Activated naive CD4-positive, alpha-beta T cell treated with anti-CD3 and anti-CD28 coated beads, Interleukin-2, amount 50 U/mL, for 16 hours (primary cell): ENCODE data around the gene HACD2.
A peak's percentile ranks its signal among the peaks of the same experiment; 100 is the strongest.
"Not testable (repeated sequence)": the region's sequence is repeated elsewhere in the genome, so short reads cannot be mapped to it uniquely, and the experiment has no call there.

ENCODE experiments used
- DNase-seq: peaks from one replicate; pipeline ENCODE4 v3.0.0-alpha.2; 2020

The HACD2 gene

GRCh38 chr3:123521179-123521969, 63.5 kb downstream of the HACD2 start:
- no peak for DNase-seq

DNA sequence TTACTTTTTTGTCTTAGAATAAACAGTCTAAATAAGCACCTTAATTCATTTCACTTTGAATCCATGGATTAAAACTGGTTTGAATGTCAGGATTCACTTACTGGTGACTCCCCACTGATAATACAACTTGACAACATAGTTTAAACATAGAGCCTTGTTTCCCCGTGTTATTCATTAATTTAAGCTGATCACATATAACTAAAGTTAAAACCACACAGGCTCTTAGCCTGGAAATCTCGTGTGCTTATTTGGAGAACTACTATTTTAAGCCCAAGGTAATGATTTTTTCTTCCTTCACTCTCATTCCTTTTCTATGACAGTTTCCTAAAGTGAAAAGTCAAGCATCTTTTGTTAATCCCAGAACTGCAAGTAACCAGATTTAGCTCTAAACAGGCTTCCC, 64.2 kb downstream of the HACD2 start:
- DNase-seq: no peak

- DNase-seq: no peak
These were observed 65.9 kb downstream of the HACD2 start for GRCh38 chr3:123518892-123519485.

DNA sequence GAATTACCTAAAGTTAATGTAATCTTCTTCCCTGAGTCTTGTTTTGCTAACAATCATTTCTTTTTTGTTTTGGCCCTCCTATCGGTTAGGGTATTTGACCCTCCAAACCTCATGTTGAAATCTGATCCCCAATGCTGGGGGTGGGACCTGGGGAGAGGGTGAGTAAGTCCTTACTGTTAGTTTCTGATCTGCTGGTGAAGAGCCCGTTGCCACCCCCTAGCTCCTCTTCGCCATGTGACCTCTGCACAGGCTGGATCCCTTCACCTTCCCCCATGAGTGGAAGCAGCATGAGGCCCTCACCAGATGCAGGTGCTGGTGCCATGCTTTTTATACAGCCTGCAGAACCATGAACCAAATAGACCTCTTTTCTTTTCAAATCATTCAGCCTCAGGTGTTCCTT, 73.1 kb downstream of the HACD2 start:
- no peak for DNase-seq

- DNase-seq: no peak
These were observed 73.8 kb downstream of the HACD2 start for GRCh38 chr3:123511084-123511483.

GRCh38 chr3:123508178-123508577, 76.7 kb downstream of the HACD2 start:
- no peak for DNase-seq

- no peak for DNase-seq
These were observed 79.0 kb downstream of the HACD2 start for GRCh38 chr3:123505820-123506219.

GRCh38 chr3:123503203-123503602, 81.7 kb downstream of the HACD2 start:
- no peak for DNase-seq

- DNase-seq: no peak
These were observed 85.5 kb downstream of the HACD2 start for GRCh38 chr3:123499322-123499721.

GRCh38 chr3:123498761-123499160, 86.1 kb downstream of the HACD2 start:
- no peak for DNase-seq

DNA sequence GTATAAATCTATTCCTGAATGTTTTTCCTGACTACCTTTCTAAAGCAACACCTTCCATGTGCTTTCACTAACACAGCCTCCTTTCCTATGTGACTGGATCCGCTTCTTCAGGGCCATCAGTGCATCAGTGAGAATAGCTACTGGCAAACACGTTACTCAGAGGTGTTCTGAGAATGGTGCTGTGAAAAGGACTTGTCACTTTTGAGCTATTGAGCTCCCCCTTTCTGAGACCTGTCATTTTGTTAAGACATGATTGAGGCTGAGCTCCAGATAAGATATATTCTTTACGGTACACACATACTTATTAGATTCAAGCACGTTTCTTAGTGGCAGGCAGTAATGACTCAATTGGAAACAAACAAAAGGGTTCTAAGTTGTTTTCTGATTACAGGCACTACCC, 90.9 kb downstream of the HACD2 start:
- no peak for DNase-seq

GRCh38 chr3:123491966-123492587, 92.8 kb downstream of the HACD2 start:
- DNase-seq: no peak

- DNase-seq: peak; percentile 28
These were observed 95.4 kb downstream of the HACD2 start for GRCh38 chr3:123489400-123490004.

DNA sequence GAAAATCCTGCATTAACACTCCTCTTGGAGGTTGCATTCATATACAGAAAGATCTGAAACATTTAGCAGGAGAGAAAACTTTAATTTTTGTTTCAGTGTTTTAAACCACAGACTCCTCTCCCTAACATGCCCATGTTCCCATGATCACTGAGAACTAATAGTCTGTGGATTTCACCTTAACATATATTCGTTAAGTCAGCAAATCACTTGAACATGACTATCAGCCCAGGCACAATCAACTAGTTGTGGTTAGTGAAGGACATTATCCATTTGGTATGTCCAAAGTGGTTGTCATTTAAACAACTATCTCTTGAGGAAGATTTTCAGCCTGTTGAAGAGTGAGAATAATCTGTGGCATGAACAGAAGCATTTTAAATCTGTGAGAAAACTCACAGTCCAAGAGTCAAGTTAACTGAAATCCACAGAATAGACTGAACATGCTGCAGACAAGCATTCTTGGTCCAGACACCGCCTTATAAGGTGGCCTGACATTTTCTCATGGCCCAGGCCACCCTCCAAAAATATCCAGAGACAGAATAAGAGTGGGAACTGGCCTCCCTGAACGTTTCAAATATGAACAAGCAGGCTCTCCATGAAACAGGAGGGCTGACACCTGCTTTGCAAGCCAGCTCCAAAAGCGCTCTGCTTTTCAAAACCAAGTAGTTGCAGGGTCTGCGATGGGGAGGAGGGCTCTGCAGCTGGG, 96.1 kb downstream of the HACD2 start:
- no peak for DNase-seq

DNA sequence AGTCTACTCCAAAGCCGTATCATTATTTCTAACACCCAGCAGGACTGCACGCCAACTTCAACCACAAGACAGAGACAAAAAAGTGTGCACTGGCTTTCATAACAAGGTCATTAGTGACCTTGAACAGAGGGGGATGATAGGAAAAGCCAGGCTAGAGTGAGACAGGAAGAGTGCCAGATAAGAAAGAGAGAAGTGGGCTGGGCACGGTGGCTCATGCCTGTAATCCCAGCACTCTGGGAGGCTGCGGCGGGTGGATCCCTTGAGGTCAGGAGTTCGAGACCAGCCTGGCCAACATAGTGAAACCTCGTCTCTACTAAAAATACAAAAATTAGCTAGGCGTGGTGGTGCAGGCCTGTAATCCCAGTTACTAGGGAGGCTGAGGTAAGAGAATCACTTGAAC, 97.8 kb downstream of the HACD2 start:
- not testable (repeated sequence) for DNase-seq

- no peak for DNase-seq
These were observed 98.4 kb downstream of the HACD2 start for GRCh38 chr3:123486460-123486859.

- DNase-seq: no peak
These were observed 99.3 kb downstream of the HACD2 start for GRCh38 chr3:123485551-123485950.

DNA sequence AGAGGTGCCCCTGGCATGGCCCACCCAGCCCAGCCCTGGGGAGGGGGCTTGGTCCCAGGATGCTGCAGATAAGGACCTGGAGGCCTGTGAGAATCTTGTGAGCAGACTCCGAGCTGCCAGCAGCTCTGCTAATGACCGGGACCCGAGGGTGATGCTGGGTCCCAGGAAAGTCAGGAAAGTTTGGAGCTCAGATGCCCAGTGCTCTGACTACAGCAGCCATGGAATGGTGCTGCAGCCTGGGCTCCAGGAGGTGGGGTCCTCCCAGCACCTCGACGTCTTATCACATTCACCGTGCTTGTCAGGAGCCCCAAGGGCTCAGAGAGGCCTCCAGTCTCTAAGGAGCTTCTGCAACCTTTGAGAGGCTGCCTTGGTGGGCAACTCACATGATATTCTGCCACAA, 101.7 kb downstream of the HACD2 start:
- DNase-seq: no peak

DNA sequence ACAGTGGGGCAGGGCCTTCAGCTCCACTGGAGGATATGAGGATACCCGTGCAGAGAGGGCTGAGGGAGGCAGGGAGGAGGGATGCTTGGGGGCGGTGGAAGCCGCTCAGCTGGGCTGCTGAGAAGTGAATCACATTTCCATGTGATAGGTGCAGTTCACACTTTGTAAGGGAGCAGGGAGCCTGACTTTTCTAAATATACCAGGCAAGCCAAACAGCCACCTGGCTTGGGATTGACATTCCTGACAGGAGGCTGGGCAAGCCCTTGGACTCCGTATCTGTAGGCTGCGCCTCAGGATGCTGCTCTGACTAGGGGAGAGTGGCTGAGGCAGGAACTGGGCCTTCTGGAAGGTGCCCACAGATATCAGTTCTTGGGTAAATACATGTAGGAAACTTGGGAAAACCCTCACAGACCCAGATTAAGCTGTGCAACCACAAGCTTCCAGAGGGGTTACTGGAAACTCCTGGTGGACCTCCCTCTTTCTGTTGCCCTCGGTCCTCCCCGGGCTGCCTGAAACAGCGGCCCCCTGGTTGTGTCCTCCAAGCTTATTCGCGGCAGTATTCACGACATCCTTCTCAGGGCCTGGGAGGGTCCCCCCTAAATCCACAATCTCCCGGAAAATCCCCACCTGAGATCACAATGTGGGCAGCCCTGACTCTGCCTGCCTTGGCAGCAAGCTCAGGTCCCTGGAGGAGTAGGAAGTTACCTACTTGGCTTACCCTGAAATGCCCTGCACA, 103.0 kb downstream of the HACD2 start:
- DNase-seq: no peak

DNA sequence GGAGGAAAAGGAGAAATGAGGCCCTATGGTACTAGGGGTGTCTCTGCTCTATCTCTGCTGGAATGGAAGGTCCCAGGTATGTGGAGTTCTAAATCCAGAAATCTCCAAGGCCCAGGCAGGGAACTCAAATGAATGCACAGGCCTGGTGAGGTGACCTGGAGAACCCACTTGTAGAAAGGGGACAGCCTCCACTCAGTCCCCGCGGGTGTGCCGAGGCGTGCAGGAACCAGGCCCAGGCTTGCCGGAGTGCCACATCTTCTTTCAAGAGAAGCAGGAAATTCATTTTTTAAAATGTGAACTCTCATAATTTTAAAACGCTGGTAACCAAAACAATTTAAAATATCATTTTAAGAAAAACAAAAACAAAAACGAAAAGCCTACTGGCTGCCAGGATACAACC, 103.8 kb downstream of the HACD2 start:
- no peak for DNase-seq

- DNase-seq: no peak
These were observed 104.4 kb downstream of the HACD2 start for GRCh38 chr3:123480428-123480827.

DNA sequence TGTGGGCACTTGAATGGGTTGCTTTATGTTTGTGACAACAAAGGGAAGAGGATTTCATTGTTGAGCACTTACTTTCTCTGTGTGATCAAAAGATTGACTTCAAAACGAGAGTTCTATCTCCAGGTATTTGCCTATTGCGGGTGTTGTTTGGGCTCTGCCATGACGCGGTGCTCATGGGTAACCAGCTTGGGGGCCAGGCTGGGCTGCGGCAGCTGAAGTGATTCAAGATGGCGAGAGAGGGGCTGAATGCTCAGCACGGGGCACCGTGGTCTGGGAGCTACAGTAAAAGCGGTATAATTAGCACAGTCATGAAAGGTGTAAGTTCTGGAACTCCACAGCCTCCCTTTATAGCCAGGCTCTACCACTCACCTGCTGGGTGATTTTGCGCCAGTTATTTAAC, 105.0 kb downstream of the HACD2 start:
- DNase-seq: no peak

- DNase-seq: no peak
These were observed 106.5 kb downstream of the HACD2 start for GRCh38 chr3:123478314-123478713.
